ENCODE results near the gene CEP164.
"Not testable (repeated sequence)": the region's sequence is repeated elsewhere in the genome, so short reads cannot be mapped to it uniquely, and the experiment has no call there.

CEP164 gene

DNA sequence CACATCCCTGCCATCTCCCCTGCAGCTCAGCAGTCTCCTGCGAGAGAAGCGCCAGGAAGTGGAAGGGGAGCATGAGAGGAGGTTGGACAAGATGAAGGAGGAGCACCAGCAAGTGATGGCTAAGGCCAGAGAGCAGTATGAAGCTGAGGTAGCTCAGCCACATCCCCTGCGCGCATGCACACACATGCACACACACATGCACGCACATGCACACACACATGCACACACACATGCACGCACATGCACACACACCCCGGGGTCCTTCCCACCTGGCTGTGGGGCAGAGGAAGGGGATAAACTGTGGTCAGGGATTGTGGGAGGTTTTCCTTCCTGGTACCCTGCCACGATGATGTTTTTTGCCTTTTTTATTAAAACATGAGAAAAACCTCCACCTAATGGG lies 65.3 kb downstream of the CEP164 start:
- DNase-seq (ENCODE audit: low read depth in 3 of 3, low spot score in 1 of 3): no peak

DNA sequence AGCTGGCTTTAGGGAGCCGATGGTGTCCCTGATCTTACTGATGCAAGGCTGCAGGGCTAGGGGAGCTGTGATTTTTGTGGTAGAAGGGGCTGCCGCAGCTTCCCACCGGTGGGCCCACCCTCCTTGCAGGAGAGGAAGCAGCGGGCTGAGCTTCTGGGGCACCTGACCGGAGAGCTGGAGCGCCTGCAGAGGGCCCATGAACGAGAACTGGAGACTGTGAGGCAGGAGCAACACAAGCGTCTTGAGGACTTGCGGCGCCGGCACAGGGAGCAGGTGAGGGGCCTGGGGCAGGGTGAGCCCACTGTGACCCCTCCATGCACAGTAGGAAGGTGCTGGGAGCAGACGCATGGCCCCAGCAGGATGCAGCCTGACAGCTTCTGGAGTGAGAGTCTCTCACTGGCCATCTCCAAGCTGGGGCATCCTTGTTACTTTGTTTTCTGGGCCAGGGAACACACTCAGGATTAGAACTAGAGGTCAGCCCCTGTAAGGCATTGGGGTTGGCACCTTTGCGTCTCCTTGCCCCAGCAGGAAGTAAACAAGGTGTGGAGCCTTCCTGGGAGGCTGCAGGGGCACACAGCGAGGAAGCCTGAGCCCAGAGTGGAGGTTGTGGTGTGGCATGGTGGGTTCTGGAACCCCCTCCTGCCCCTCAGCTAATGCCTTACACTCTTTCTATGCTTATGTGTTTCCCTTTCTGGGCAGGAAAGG lies 66.7 kb downstream of the CEP164 start:
- no peak for DNase-seq (ENCODE audit: low read depth in 3 of 3, low spot score in 1 of 3)

GRCh38 chr11:117395476-117395875 lies 67.8 kb downstream of the CEP164 start:
- DNase-seq (ENCODE audit: low read depth in 3 of 3, low spot score in 1 of 3): no peak

- no peak for DNase-seq (ENCODE audit: low read depth in 3 of 3, low spot score in 1 of 3)
Observed at GRCh38 chr11:117396970-117397369, 69.3 kb downstream of the CEP164 start.

- DNase-seq (ENCODE audit: low read depth in 3 of 3, low spot score in 1 of 3): not testable (repeated sequence)
Observed at GRCh38 chr11:117398618-117399017, 71.0 kb downstream of the CEP164 start.

- not testable (repeated sequence) for DNase-seq (ENCODE audit: low read depth in 3 of 3, low spot score in 1 of 3)
Observed at GRCh38 chr11:117399100-117399840, 71.6 kb downstream of the CEP164 start.

DNA sequence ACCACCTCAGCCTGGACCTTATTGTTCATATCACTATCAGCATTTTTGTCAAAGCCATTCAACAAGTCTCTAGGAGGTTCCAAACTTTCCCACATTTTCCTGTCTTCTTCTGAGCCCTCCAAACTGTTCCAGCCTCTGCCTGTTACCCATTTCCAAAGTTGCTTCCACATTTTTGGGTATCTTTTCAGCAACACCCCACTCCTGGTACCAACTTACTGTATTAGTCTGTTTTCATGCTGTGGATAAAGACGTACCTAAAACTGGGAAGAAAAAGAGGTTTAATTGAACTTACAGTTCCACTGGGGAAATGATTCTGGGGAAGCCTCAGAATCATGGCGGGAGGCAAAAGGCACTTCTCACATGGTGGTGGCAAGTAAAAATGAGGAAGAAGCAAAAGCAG lies 78.2 kb downstream of the CEP164 start:
- DNase-seq (ENCODE audit: low read depth in 3 of 3, low spot score in 1 of 3): not testable (repeated sequence)

GRCh38 chr11:117407016-117407415 lies 79.4 kb downstream of the CEP164 start:
- DNase-seq (ENCODE audit: low read depth in 3 of 3, low spot score in 1 of 3): no peak

DNA sequence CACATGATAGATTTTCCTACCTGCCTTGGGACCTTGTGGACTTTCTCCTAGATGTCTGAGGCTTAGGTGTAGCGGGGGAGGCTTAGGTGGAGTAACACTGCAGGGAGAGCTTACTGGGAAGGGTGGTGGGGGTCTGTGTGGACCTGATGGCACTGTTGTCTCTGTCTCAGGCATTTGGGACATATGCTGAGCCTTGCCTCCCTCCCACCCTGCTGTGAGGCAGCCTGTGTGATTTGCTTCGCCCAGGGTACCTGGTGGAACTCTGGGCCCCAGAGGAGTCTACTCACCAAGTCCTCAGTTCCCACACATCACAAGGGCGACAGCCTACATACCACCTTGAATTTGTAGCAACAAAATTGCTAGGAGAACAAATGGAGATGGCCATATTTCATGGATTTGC lies 80.7 kb downstream of the CEP164 start:
- DNase-seq (ENCODE audit: low read depth in 3 of 3, low spot score in 1 of 3): no peak

DNA sequence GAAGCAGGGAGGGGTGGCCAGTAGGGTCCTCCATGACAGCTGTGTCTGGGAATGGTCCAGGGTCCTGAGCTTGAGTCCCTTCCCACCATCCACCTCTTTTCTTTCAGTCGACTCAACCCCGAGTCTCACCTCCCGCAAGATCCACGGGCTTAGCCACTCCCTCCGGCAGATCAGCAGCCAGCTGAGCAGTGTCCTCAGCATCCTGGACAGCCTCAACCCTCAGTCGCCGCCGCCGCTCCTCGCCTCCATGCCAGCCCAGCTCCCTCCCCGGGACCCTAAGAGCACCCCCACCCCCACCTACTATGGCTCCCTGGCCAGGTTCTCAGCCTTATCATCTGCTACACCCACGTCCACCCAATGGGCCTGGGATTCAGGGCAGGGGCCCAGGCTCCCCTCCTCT lies 81.9 kb downstream of the CEP164 start:
- no peak for DNase-seq (ENCODE audit: low read depth in 3 of 3, low spot score in 1 of 3)

GRCh38 chr11:117410238-117410637 lies 82.6 kb downstream of the CEP164 start:
- DNase-seq (ENCODE audit: low read depth in 3 of 3, low spot score in 1 of 3): no peak

DNA sequence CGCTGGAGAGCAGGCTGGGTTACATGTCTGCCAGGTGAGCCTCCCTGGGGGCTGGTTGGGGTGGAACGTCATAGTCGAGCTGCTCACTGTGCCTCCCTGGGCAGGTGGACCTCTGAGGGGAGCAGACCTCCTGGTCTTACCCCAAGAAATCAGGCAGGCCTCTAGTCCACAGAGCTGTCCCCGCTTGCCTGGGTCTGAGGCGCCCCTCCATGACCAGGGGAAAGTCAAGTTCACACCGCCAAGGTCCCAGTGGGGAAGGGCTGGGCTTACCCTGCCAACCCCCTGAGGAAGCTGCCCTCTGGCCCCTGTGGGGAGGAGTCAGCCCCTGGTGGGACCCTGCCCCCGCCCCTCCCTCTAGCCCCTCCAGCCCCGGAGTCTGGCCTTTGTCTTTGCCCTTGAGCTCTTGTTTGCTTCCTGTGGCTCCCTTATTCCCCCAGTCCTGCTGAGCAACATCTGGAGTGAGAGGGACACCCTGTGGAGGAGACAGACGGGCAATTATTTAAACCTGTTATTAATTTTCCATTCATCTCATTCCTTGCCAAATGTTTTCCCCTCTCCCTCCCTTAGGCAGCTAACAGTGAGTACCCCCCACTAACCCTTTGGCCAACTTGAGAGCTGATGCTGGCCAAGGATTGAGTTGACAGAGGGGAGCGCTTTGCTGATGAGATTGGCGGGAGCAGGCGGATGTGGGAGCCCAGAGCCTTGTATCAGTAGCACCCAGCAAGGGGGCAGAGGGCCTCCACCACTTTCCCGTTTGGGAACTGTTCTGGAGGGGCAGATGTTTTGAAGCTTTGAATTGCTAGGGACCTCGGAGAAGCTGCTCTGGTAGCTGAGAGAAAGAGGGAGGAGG lies 83.4 kb downstream of the CEP164 start:
- DNase-seq (ENCODE audit: low read depth in 3 of 3, low spot score in 1 of 3): no peak

DNA sequence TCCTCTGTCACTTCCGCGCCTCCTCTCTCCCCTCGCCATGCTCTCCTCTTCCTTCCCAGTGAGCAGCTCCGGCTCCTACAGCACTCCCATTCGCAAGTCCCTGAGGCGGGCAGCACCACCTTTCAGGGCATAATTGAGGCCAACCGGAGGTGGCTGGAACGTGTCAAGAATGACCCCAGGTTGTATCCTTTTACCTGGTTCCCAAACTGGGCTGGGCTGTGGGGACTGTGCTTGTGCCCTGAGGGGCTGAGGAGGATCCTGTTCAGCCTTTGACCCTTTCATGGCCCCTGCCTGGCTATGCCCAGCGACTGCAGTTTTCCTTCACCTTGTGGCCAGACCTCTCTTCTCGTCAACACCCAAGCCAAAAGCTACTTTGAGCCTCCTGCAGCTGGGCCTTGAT lies 84.1 kb downstream of the CEP164 start:
- DNase-seq (ENCODE audit: low read depth in 3 of 3, low spot score in 1 of 3): no peak

GRCh38 chr11:117412176-117412575 lies 84.5 kb downstream of the CEP164 start:
- DNase-seq (ENCODE audit: low read depth in 3 of 3, low spot score in 1 of 3): no peak

DNA sequence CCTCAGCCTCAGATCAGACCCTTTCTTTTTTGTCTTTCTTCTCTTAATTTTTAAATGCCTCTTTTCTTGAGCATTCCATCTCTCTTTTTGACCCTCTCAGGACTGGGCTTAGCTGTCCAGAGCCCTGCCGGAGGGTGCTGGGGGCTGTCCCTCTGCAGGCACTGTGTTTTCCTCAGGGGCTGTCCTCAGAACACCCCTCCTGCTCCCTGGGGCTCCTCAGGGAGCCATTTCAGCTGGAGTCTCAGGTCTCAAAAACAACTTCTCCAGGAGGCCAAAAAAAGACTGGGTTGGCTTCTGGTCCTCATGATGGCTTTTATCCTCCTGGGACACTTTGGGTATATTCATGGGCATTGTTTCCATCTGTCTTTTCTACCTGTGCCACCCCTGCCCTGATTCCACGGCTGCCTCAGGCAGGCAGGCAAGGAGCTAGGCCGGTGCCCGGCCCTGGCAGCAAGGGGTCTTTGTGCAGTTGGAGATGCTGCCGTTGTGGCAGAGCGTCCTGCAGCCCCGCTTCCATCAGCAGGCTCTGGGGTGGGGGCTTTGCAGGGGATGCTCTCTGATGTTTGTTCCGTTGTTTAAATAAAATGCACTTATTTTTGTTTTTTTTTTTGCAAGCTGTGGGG lies 85.1 kb downstream of the CEP164 start:
- DNase-seq (ENCODE audit: low read depth in 3 of 3, low spot score in 1 of 3): no peak

GRCh38 chr11:117413616-117414015 lies 86.0 kb downstream of the CEP164 start:
- DNase-seq (ENCODE audit: low read depth in 3 of 3, low spot score in 1 of 3): no peak

DNA sequence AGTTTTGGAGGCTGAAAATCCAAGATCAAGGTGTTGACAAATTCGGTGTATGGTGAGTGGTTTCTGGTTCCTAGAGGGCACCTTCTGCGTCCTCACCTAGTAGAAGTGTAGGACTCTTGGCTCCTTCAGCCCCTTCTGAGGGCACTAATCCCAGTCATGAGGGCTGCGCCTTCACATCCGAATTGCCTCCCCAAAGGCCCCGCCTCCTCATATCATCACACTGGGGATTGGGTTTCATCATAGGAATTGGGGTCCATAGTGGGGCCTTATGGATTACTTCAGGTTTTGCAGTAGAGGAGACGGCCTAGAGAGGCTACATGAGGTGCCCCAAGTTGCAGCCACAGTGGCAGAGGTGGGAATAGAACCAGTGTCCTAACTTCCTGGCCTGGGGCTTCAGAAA lies 87.1 kb downstream of the CEP164 start:
- DNase-seq (ENCODE audit: low read depth in 3 of 3, low spot score in 1 of 3): no peak

DNA sequence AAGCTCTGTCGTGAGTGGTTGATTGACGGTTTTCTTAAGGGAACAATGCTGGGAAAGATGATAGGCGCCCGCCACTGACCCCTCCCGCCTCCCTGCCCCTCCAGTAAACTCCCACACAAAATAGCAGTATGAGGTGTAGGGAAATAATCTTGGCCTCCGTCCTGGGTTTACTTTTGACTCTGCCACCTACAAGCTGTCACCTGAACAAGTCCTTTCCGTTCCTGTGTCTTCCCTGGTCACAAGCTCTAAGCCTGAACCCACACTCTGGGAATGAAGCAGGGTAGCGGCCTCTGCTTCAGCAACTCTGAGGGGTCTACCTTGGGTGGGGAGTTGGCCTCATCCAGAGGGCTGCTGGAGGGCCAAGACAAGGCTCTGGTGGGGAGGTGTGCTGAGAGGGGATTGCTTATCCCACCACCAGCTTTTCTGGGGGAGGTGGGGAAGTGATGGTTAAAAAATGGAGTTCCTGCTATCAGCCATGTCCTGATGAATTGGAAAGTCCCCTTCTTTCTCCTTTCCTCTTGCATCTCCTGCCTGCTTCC lies 87.8 kb downstream of the CEP164 start:
- DNase-seq (ENCODE audit: low read depth in 3 of 3, low spot score in 1 of 3): no peak

DNA sequence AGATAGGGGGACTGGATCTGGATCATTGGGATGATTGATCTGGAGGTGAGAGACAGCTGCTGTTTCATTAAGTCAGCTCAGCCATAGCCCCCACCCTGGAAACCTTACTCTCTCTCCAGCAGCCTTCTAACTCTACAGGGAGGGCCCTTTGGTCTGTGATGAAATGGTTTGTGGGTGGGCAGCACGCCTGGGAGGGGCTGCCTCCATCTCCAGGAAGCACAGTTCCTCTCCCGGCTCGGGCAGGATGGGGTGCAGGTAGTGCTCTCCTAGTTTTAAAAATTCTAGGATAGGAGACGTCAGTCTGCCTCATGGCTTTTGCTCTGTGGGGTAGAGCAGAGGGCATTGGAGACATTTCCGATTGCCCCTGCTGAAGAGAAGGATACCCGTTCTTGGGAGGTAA lies 89.7 kb downstream of the CEP164 start:
- no peak for DNase-seq (ENCODE audit: low read depth in 3 of 3, low spot score in 1 of 3)

DNA sequence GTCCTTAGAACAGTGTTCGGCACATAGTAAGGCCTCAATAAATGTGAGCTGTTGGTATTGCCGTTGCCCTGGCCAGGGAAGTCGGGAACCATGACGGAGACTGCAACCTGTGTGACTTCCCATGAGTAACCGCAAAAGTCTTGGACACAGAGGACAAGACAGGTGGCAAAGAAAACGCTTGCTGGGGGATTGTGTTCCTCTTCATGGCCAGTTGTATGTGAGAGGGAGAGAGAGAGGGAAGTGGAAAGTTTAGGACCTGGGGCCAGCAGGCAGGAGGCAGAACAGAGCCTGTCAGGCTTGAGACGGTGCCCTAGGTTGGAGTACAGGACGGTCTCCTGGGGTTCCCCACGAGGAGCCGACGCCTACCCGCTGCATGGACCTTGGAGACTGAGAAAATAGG lies 90.2 kb downstream of the CEP164 start:
- DNase-seq (ENCODE audit: low read depth in 3 of 3, low spot score in 1 of 3): no peak

Data from stimulated activated CD4-positive, alpha-beta T cell treated with anti-CD3 and anti-CD28 coated beads, TNF-alpha, amount 100 ng/mL, for 1 hour (primary cell).